Activated gamma-delta T cell treated with Interleukin-2 at 50 U/mL for 16 hours (primary cell): ENCODE data around the gene PPP1R12B.
"Not testable (repeated sequence)": the region's sequence is repeated elsewhere in the genome, so short reads cannot be mapped to it uniquely, and the experiment has no call there.

Source experiments
- DNase-seq: peaks from one replicate; pipeline ENCODE4 v3.0.0-alpha.2; 2020

The PPP1R12B gene

GRCh38 chr1:202348005-202348508 lies 442 bp upstream of the PPP1R12B start:
- DNase-seq: no peak

- no peak for DNase-seq
These were observed 868 bp downstream of the PPP1R12B start for GRCh38 chr1:202349206-202349928.

DNA sequence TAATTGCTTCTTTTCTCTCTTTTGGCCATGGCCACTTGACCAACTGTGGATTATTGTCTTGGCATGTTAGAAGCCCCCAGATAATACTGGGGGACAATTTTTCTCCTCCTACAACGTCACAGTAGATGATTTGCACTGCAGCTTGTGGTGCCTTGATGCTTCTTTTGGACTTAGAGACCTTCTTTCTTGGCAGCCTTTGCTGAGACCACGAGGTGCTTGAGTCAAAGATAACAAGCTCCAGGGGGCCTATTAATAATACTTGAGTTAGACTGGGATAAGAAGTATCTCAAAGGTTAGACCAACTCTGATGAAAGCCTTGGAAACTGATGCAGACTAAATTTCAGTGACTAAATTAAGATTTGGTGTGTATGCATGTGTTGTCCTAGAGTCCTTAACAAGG lies 3.2 kb downstream of the PPP1R12B start:
- DNase-seq: no peak

GRCh38 chr1:202352583-202353197 lies 4.2 kb downstream of the PPP1R12B start:
- DNase-seq: not testable (repeated sequence)

GRCh38 chr1:202355944-202356553 lies 7.5 kb downstream of the PPP1R12B start:
- no peak for DNase-seq

GRCh38 chr1:202357506-202357905 lies 9.0 kb downstream of the PPP1R12B start:
- DNase-seq: no peak

DNA sequence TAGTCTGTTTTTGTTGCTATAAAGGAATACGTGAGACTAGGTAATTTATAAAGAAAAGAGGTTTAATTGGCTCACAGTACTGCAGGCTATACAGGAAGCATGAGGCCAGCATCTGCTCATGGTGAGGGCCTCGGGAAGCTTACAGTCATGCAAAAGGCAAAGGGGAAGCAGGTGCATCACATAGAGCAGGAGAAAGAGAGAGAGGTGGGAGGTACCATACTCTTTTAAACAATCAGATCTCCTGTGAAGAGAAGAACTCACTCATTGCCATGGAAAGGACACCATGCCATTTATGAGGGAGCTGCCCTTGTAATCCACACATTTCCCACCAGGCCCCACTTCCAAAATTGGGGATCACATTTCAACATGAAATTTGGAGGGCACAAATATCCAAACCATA lies 12.7 kb downstream of the PPP1R12B start:
- no peak for DNase-seq

DNA sequence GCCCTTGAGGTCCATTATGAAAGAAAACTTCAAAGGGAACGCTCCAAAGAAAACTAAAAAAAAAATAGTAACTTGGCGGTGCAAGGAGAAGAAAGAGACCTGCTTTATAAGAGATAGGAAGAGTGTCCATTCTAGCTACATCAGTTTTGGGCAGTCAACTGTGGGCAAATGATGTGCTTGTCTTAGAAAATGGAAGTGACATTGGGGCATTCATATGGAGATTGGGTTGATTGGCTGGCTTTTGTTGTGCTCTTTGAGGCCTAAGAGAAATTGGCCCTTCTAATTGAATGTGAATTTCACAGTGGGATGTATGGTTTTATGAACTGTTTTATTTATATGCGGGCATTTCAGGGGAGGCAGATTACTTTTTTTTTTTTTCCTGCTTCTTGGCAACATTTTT lies 13.2 kb downstream of the PPP1R12B start:
- no peak for DNase-seq

DNA sequence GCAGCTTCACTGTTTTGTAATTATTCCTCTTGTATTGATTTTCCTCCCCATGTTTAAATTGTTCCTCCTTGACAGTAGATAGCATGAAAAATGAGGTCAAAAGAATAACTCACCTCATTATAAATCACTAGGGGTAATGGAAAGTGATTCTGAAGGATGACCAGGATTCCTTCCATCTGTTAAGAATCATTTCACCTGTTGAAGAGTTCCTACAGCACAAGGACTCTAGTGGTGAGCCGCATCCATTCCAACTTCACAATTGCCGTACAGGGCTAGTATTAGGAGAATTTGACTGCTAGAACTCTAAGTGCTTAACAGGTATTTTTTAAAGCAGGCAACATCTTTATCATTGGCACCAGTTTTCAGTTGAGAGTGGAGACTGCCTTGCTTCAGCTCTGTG lies 13.7 kb downstream of the PPP1R12B start:
- DNase-seq: no peak

DNA sequence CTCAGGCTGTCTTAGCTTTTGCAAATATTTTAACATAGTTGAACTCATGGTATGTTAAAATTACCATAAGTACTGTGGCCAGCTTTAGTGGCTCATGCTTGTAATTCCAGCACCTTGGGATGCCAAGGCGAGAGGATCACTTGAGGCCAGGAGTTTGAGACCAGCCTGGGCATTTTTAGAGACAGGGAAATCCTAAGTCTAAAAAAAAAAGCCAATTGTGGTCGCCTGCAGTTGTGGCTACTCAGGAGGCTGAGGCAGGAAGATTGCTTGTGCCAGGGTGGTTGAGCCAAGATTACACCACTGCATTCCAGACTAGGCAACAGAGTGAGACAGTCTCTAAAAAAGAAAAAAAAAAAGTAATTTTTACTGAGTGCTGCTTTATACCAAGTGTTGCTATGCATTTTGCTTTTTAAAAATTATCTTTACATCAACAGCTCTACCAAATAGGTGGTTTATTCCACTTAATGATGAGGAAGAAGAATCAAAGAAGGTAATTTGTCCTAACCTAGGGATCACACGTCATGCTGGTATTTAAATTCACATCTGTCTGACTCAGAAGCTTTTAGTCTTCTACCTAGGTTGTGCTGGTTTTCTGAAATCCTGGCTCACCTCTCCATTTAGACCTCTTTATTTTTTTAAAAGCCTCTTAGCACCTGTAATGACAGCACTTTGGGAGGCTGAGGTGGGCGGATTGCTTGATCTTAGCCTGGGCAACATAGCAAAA lies 16.8 kb downstream of the PPP1R12B start:
- DNase-seq: no peak

- DNase-seq: no peak
These were observed 18.8 kb downstream of the PPP1R12B start for GRCh38 chr1:202367271-202367670.

- not testable (repeated sequence) for DNase-seq
These were observed 22.4 kb downstream of the PPP1R12B start for GRCh38 chr1:202370906-202371305.

GRCh38 chr1:202374099-202374498 lies 25.6 kb downstream of the PPP1R12B start:
- no peak for DNase-seq

DNA sequence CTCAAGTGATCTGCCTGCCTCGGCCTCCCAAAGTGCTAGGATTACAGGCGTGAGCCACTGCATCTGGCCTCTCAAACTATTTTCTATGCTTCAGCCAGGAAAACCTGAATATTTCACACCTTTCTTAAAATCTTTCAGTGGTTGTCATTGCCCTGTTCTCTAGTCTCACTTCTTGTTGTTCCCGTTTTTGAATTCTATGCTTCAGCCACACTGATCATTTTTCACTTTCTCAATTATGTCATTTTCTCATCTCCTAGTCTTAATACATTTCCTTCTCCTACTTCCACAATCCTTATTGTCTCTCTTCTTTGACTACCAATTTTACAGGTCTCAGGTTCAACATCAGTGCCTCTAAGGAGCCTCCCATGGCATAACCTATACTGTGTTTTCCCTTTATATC lies 26.7 kb downstream of the PPP1R12B start:
- not testable (repeated sequence) for DNase-seq

- DNase-seq: no peak
These were observed 27.7 kb downstream of the PPP1R12B start for GRCh38 chr1:202376247-202376646.

DNA sequence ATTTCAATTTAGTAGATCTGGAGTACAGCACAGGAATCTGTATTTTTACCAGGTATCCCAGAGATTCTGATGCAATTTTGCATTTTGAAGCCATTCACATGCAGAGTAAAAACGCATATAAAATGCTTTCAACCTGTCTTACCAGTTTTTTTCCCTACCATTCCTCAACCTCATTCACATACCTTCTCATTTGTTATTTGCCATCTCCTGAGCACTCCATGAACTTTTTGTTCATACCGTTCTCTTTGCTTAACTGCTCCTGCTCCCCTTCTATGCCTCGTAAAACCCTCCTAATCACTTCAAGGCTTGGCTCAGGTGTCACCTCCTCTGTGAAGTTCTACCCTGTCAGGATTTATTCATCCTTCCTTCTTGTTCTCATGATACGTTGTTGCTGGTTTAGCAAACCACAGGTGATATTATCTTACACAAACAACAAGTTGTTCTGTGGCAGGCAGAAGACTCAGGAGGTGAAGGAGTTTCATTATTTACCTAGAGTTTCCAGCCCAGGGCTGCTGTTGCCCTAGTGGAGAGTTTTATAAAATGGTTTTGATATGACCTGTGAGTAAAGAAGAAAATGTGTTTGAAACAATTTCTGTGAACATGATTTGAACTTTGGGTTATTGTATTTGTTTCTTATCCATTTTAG lies 31.5 kb downstream of the PPP1R12B start:
- not testable (repeated sequence) for DNase-seq

GRCh38 chr1:202380535-202380934 lies 32.0 kb downstream of the PPP1R12B start:
- not testable (repeated sequence) for DNase-seq

GRCh38 chr1:202381867-202382266 lies 33.4 kb downstream of the PPP1R12B start:
- not testable (repeated sequence) for DNase-seq

- not testable (repeated sequence) for DNase-seq
These were observed 47.3 kb downstream of the PPP1R12B start for GRCh38 chr1:202395831-202396230.

DNA sequence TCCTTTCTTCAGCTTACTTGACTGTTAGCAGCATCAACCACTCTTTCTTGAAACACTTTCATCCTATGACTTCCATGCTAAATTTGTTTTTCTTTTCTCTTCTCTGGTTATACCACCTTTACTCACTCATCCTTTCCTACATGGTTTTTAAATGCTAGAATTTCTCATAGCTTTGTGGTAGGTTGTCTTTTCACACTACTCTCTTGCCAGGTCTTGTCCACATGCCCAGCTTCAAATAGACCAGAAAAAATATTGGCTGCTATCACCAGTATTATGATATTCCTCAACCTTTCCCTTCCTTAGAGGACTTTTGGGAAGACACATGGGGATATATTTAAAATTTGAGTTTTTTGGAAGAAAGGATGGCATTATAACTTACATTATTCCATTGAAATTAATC lies 48.8 kb downstream of the PPP1R12B start:
- DNase-seq: no peak

DNA sequence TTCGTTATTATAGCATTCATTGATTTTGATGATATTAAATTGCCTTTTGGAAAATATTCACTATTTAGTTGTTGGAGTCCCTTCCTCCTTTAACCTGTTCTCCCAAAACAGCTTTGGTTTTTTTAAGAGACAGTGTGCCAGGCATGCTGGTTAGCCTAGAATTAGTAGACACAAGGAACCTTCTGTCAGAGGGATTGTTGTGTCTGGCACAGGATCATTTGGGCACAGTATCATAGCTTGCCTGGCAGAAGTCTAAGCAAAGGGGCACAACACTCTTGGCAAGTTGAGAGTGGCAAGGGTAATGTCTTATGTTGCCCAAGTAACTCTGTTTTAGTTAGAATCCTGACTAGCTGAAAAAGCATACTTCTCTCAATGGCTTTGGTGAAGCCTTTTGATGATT lies 49.9 kb downstream of the PPP1R12B start:
- DNase-seq: not testable (repeated sequence)

- not testable (repeated sequence) for DNase-seq
These were observed 53.3 kb downstream of the PPP1R12B start for GRCh38 chr1:202401771-202402170.

GRCh38 chr1:202403381-202403780 lies 54.9 kb downstream of the PPP1R12B start:
- DNase-seq: not testable (repeated sequence)
